H9 (cell line): Measurements from ENCODE around the gene PRKCA. TPM values are rescaled to one million over a fixed set of nuclear protein-coding genes. Genes with fewer than 3 reads are reported as not detected.

Source experiments
- DNase-seq: peaks from one replicate; pipeline ENCODE4 v3.0.0-alpha.2; 2017
- H2AFZ ChIP-seq: one replicate; pipeline ENCODE4 v1.6.1; 2013; ENCODE audit warnings: mild to moderate bottlenecking, low read length, control low read depth, moderate library complexity
- H2AK5ac ChIP-seq: 2 replicates; pipeline ENCODE4 v1.6.1; 2013; ENCODE audit warnings: low read length, control low read depth, mixed read lengths; ENCODE audit not compliant: insufficient read length
- H2BK120ac ChIP-seq: one replicate; pipeline ENCODE4 v1.6.1; 2013; ENCODE audit warnings: low read depth, mild to moderate bottlenecking, low read length, control low read depth, inconsistent platforms; ENCODE audit not compliant: poor library complexity, severe bottlenecking
- H2BK12ac ChIP-seq: 2 replicates; pipeline ENCODE4 v1.6.1; 2013; ENCODE audit warnings: low read length, control low read depth, mixed read lengths, low read depth; ENCODE audit not compliant: insufficient read length
- H2BK15ac ChIP-seq: 2 replicates; pipeline ENCODE4 v1.6.1; 2013; ENCODE audit warnings: low read depth, low read length, control low read depth
- H2BK20ac ChIP-seq: one replicate; pipeline ENCODE4 v1.6.1; 2013; ENCODE audit warnings: low read depth, mild to moderate bottlenecking, low read length, control low read depth, inconsistent platforms; ENCODE audit not compliant: poor library complexity, severe bottlenecking
- H2BK5ac ChIP-seq: 2 replicates; pipeline ENCODE4 v1.6.1; 2013; ENCODE audit warnings: low read length, control low read depth, mixed read lengths; ENCODE audit not compliant: insufficient read length
- H3K14ac ChIP-seq: 2 replicates; pipeline ENCODE4 v1.6.1; 2013; ENCODE audit warnings: low read length, control low read depth; ENCODE audit not compliant: insufficient read depth
- H3K18ac ChIP-seq: 2 replicates; pipeline ENCODE4 v1.6.1; 2013; ENCODE audit warnings: low read depth, mild to moderate bottlenecking, mixed read lengths, low read length, control low read depth; ENCODE audit not compliant: insufficient read length
- H3K23ac ChIP-seq: 2 replicates; pipeline ENCODE4 v1.6.1; 2013; ENCODE audit warnings: low read length, control low read depth, mixed read lengths, low read depth; ENCODE audit not compliant: insufficient read length
- H3K23me2 ChIP-seq: 2 replicates; pipeline ENCODE4 v1.6.1; 2013; ENCODE audit warnings: low read depth, mild to moderate bottlenecking, mixed read lengths, low read length, control low read depth; ENCODE audit not compliant: insufficient read length, poor library complexity, severe bottlenecking
- H3K27ac ChIP-seq: 2 replicates; pipeline ENCODE4 v1.5.1; 2013; ENCODE audit warnings: low read length, control low read depth, mixed read lengths, low read depth; ENCODE audit not compliant: insufficient read length
- H3K27me3 ChIP-seq: 2 replicates; pipeline ENCODE4 v1.6.1; 2013; ENCODE audit warnings: low read length, control low read depth, inconsistent platforms; ENCODE audit not compliant: insufficient read depth
- H3K4ac ChIP-seq: 2 replicates; pipeline ENCODE4 v1.6.1; 2013; ENCODE audit warnings: low read depth, mild to moderate bottlenecking, control low read depth, inconsistent platforms, low read length, moderate library complexity
- H3K4me1 ChIP-seq: 2 replicates; pipeline ENCODE4 v1.6.1; 2013; ENCODE audit warnings: low read length, control low read depth, inconsistent platforms; ENCODE audit not compliant: insufficient read depth
- H3K4me2 ChIP-seq: 2 replicates; pipeline ENCODE4 v1.6.1; 2013; ENCODE audit warnings: low read length, control low read depth, mixed read lengths; ENCODE audit not compliant: insufficient read length, insufficient read depth
- H3K56ac ChIP-seq: 2 replicates; pipeline ENCODE4 v1.6.1; 2013; ENCODE audit warnings: low read depth, mild to moderate bottlenecking, mixed read lengths, low read length, control low read depth; ENCODE audit not compliant: insufficient read length
- H3K79me1 ChIP-seq: 2 replicates; pipeline ENCODE4 v1.6.1; 2013; ENCODE audit warnings: low read depth, mild to moderate bottlenecking, moderate library complexity, low read length, control low read depth, inconsistent platforms; ENCODE audit not compliant: insufficient read depth, poor library complexity, severe bottlenecking
- H3K79me2 ChIP-seq: 2 replicates; pipeline ENCODE4 v1.6.1; 2013; ENCODE audit warnings: low read length, control low read depth, inconsistent platforms; ENCODE audit not compliant: insufficient read depth
- H3K9ac ChIP-seq: 2 replicates; pipeline ENCODE4 v1.6.1; 2013; ENCODE audit warnings: low read length, control low read depth, mixed read lengths; ENCODE audit not compliant: insufficient read length; ENCODE audit errors: extremely low read depth
- H3K9me3 ChIP-seq: one replicate; pipeline ENCODE4 v1.6.1; 2013; ENCODE audit warnings: low read depth, low read length, inconsistent platforms; ENCODE audit not compliant: control insufficient read depth
- H3T11ph ChIP-seq: one replicate; pipeline ENCODE4 v1.6.1; 2013; ENCODE audit warnings: mild to moderate bottlenecking, low read length, control low read depth, inconsistent platforms
- H4K20me1 ChIP-seq: one replicate; pipeline ENCODE4 v1.6.1; 2013; ENCODE audit not compliant: control insufficient read depth, insufficient read length, insufficient read depth
- H4K5ac ChIP-seq: 2 replicates; pipeline ENCODE4 v1.6.1; 2013; ENCODE audit warnings: low read depth, mild to moderate bottlenecking, mixed read lengths, low read length, control low read depth; ENCODE audit not compliant: insufficient read length
- H4K8ac ChIP-seq: replicated peaks from 2 replicates; pipeline ENCODE4 v1.6.1; 2013; ENCODE audit warnings: low read length, control low read depth, mixed read lengths, low read depth; ENCODE audit not compliant: insufficient read length
- H4K91ac ChIP-seq: 2 replicates; pipeline ENCODE4 v1.6.1; 2013; ENCODE audit warnings: low read depth, mild to moderate bottlenecking, moderate library complexity, mixed read lengths, low read length, control low read depth; ENCODE audit not compliant: insufficient read length
- H3K27ac Mint-ChIP-seq, 3 experiments: 2 replicates in 2 of 3; 3 replicates in 1 of 3; pipeline ENCODE4 v1.8.0; 2020 to 2021; ENCODE audit warnings: mixed read lengths in 3 of 3, mild to moderate bottlenecking in 1 of 3, moderate library complexity in 1 of 3
- H3K27me3 Mint-ChIP-seq: 2 replicates; pipeline ENCODE4 v1.8.0; 2021; ENCODE audit warnings: low read depth, mild to moderate bottlenecking, moderate library complexity, mixed read lengths
- H3K36me3 Mint-ChIP-seq, 3 experiments: 2 replicates in 2 of 3; 3 replicates in 1 of 3; pipeline ENCODE4 v1.8.0; 2020 to 2021; ENCODE audit warnings: low read depth in 3 of 3, mixed read lengths in 3 of 3; ENCODE audit not compliant: insufficient read depth in 1 of 3
- H3K4me1 Mint-ChIP-seq, 2 experiments: 2 replicates each; pipeline ENCODE4 v1.8.0; 2020; ENCODE audit warnings: mixed read lengths in 2 of 2
- H3K4me3 Mint-ChIP-seq, 2 experiments: 2 replicates in 1 of 2; 3 replicates in 1 of 2; pipeline ENCODE4 v1.8.0; 2020 to 2021; ENCODE audit warnings: mild to moderate bottlenecking in 2 of 2, mixed read lengths in 2 of 2, moderate library complexity in 1 of 2
- H3K9me3 Mint-ChIP-seq, 2 experiments: 2 replicates in 1 of 2; 3 replicates in 1 of 2; pipeline ENCODE4 v1.8.0; 2020; ENCODE audit warnings: mild to moderate bottlenecking in 2 of 2, mixed read lengths in 2 of 2, moderate library complexity in 1 of 2
- WGBS: extraction: QIAGEN DNeasy Blood & Tissue Kit; methylation state at CpG from one replicate; pipeline ENCODE4 v1.1.7; 2013; ENCODE audit warnings: missing lambda C conversion rate, low lambda C conversion rate, mixed read lengths; ENCODE audit not compliant: insufficient read length; ENCODE audit errors: extremely low coverage; 5-methylcytosine and 5-hydroxymethylcytosine counted together
- total RNA-seq: library from RNA; stranded (reverse); gene quantifications from 2 replicates; pipeline ENCODE4 v1.2.1, GENCODE V29; 2021
- TF ChIP-seq, protein P1 (sequence below): fragments of 200-600 bp; sonication (generic); conservative IDR thresholded peaks from 3 replicates; pipeline ENCODE4 v1.8.0; 2021; ENCODE audit warnings: antibody characterized with exemption, mild to moderate bottlenecking

The PRKCA gene
- total RNA-seq, 1 experiment from 2014 or later, result 10.5 TPM

DNA sequence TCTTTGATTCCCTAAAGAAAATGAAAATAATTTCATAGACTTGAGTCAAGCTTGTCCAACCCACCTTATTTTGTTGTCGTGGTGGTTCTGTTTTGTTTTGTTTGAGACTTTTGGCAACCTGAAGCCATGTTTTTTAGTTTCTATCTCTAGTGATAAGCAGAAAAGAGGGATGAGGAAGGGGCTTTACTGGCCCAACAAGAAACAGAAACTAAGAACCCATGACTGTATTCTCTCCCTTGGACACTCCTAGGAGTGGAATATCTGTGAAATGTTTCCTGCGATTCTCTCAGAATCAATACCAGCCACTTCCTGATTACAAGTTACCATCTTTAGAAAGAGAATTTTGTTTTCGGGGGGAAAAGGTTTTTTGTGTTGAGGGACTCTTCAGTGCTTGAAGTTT is 207.5 kb downstream of the PRKCA start:
- no peak overlapping the region for H3K9ac ChIP-seq
- no peak overlapping the region for H2BK5ac ChIP-seq
- H3K14ac ChIP-seq, result no peak overlapping the region
- H3K27me3 ChIP-seq, result no peaks in the 10 kb centered on the region
- H3K4me2 ChIP-seq, result no peak overlapping the region
- H4K5ac ChIP-seq, result no peak overlapping the region
- no peak overlapping the region for H2BK20ac ChIP-seq
- no peak overlapping the region for H4K8ac ChIP-seq
- no peak overlapping the region for H2BK120ac ChIP-seq
- no peaks in the 10 kb centered on the region for H3K36me3 Mint-ChIP-seq
- H3K23ac ChIP-seq, result no peak overlapping the region
- H3K9me3 Mint-ChIP-seq, result no peaks in the 10 kb centered on the region
- H3K4me1 Mint-ChIP-seq, result peaks cover 20 to 21% of the 10 kb centered on the region in 2 experiments
- no peak for DNase-seq
- H3K79me1 ChIP-seq, result no peaks in the 10 kb centered on the region
- H4K20me1 ChIP-seq, result no peaks in the 10 kb centered on the region
- peaks cover 2% of the 10 kb centered on the region; the same call in 1 of the 2 replicates for H3K79me2 ChIP-seq
- no peak overlapping the region for H3T11ph ChIP-seq
- no peak overlapping the region for H2BK12ac ChIP-seq
- H3K18ac ChIP-seq, result no peak overlapping the region
- no peak overlapping the region for H3K27ac ChIP-seq
- H2AFZ ChIP-seq, result no peak overlapping the region
- H3K56ac ChIP-seq, result no peak overlapping the region
- no peak overlapping the region for H3K27ac Mint-ChIP-seq
- no peak overlapping the region for H2BK15ac ChIP-seq
- no peaks in the 10 kb centered on the region for H3K27me3 Mint-ChIP-seq
- TF ChIP-seq, protein P1, sequence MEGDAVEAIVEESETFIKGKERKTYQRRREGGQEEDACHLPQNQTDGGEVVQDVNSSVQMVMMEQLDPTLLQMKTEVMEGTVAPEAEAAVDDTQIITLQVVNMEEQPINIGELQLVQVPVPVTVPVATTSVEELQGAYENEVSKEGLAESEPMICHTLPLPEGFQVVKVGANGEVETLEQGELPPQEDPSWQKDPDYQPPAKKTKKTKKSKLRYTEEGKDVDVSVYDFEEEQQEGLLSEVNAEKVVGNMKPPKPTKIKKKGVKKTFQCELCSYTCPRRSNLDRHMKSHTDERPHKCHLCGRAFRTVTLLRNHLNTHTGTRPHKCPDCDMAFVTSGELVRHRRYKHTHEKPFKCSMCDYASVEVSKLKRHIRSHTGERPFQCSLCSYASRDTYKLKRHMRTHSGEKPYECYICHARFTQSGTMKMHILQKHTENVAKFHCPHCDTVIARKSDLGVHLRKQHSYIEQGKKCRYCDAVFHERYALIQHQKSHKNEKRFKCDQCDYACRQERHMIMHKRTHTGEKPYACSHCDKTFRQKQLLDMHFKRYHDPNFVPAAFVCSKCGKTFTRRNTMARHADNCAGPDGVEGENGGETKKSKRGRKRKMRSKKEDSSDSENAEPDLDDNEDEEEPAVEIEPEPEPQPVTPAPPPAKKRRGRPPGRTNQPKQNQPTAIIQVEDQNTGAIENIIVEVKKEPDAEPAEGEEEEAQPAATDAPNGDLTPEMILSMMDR, result no peak
- H3K9me3 ChIP-seq, result no peaks in the 10 kb centered on the region
- no peaks in the 10 kb centered on the region for H3K23me2 ChIP-seq
- no peaks in the 10 kb centered on the region for H3K4me1 ChIP-seq
- H3K4ac ChIP-seq, result no peak overlapping the region
- no peak overlapping the region for H2AK5ac ChIP-seq
- no peak overlapping the region for H4K91ac ChIP-seq
- WGBS, result no CpG with 5 or more reads among the region's 3 CpGs
- no peak overlapping the region for H3K4me3 Mint-ChIP-seq
